HG03354 (cell line): ENCODE data around the gene CKLF.
"Not testable (repeated sequence)": the region's sequence is repeated elsewhere in the genome, so short reads cannot be mapped to it uniquely, and the experiment has no call there.

Experiments
- ATAC-seq: cut with Tn5 transposase; IDR thresholded peaks from one replicate; pipeline ENCODE4 v1.9.1; 2021; ENCODE audit warnings: mild to moderate bottlenecking; ENCODE audit not compliant: unreplicated experiment, poor library complexity, severe bottlenecking

CKLF gene

GRCh38 chr16:66610111-66610820 is 57.9 kb downstream of the CKLF start:
- ATAC-seq: no peak

DNA sequence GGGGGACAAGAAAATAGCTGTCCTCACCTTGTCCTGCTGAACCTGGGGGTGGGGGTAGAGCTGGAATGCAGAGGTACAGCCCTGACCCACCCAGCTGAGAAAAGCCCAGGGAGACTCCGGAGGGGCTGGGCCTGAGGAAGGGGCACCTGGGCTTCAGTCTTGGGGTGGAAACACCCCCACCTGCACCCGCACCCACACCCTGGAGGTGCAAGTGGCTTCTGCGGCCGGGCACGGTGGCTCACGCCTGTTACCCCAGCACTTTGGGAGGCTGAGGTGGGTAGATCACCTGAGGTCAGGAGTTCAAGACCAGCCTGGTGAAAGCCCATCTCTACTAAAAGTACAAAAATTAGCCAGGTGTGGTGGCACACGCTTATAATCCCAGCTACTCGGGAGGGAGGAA is 59.5 kb downstream of the CKLF start:
- ATAC-seq: not testable (repeated sequence)

- no peak for ATAC-seq
These were observed 60.0 kb downstream of the CKLF start for GRCh38 chr16:66612422-66612821.

DNA sequence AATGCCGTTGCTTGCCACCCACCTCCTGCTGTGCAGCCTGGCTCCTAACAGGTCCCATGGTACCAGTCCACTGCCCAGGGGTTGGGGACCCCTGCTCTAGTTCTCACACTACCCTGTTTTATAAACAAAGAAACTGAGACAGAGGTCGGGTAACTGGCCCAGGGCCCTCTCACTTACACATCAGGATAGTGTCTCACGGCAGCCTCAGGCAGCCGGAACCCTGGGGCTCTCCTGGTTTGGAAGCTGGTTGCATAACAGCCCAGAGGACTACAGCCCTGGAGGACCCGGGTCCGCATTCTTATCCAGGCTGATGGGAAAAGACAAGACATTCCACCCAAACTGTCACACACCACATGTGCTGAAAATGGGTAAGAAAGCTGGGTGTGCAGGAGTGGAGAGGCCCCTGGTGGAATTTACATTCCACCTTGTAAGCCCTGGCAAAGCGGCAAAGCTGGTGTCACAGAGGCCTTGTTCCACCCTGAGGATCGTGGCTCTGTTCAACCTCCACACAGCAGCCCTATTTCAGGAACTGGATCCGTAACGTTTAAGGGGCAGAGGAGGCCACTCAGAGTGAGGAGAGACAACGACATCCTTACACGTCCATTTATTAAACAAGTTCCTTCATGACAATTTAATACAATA is 61.9 kb downstream of the CKLF start:
- ATAC-seq: no peak
